Stomach (tissue), 4 donors: ENCODE results near the gene TRIO.

ENCODE experiments used
- EP300 ChIP-seq: sonication (generic); formaldehyde crosslinking; IDR thresholded peaks from one replicate; pipeline ENCODE4 v1.6.1; 2017; ENCODE audit warnings: antibody characterized with exemption
- POLR2A ChIP-seq, 4 donors: fragments of 450-650 bp; IDR thresholded peaks; one replicate each; pipeline ENCODE4 v1.6.1; 2016; ENCODE audit warnings: antibody characterized with exemption in 4 of 4, control low read depth in 2 of 4, mild to moderate bottlenecking in 1 of 4, moderate library complexity in 1 of 4
- TF ChIP-seq, protein P1 (sequence below), 7 experiments: fragments of 450-650 bp in 4 of 7; fragments of 200-600 bp in 3 of 7; sonication (generic) in 3 of 7; IDR thresholded peaks; one replicate each; pipeline ENCODE4 v1.5.1; 2016 to 2019; ENCODE audit warnings: antibody characterized with exemption in 7 of 7, control low read depth in 2 of 7, mild to moderate bottlenecking in 1 of 7

DNA sequence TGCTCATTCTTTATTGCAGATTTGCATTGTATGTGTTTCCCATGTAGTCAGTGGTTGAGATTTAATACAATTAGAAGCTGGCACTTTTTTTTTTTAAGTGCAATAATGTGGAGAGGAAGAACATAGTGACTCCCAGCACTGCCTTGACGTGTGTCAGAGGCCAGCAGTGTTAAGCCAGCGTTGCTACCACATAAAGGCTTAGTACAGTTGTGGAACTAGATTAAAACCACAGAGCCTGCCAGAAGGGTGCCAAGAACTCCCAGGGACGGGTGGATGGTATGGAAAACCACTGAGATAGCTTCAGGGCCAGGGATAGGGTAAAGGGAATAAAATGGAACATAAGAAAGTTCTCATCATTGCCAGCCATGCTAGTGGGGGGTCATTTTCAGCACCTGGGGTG, 142.9 kb downstream of the TRIO start:
- TF ChIP-seq POLR2A (IDR thresholded peaks at IDR 0.05) (no peak), EP300 (no peak)
- TF ChIP-seq, protein P1, sequence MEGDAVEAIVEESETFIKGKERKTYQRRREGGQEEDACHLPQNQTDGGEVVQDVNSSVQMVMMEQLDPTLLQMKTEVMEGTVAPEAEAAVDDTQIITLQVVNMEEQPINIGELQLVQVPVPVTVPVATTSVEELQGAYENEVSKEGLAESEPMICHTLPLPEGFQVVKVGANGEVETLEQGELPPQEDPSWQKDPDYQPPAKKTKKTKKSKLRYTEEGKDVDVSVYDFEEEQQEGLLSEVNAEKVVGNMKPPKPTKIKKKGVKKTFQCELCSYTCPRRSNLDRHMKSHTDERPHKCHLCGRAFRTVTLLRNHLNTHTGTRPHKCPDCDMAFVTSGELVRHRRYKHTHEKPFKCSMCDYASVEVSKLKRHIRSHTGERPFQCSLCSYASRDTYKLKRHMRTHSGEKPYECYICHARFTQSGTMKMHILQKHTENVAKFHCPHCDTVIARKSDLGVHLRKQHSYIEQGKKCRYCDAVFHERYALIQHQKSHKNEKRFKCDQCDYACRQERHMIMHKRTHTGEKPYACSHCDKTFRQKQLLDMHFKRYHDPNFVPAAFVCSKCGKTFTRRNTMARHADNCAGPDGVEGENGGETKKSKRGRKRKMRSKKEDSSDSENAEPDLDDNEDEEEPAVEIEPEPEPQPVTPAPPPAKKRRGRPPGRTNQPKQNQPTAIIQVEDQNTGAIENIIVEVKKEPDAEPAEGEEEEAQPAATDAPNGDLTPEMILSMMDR (IDR thresholded peaks at IDR 0.05), result no peak
